Kidney (tissue), 14 donors: ENCODE measurements around the gene OLFML1. TPM values are rescaled to one million over a fixed set of nuclear protein-coding genes. Genes with fewer than 3 reads are reported as not detected.
A peak's percentile ranks its signal among the peaks of the same experiment; 100 is the strongest.

Experiments
- DNase-seq, 5 donors: peaks; one replicate each; pipeline ENCODE4 v3.0.0-alpha.2; 2013 to 2020
- FAIRE-seq: peaks from 2 replicates; lab custom pipeline; 2012; peaks lifted over from hg19 to GRCh38; lab: Jason Lieb, UNC
- H3K27ac ChIP-seq, 2 donors: one replicate each; pipeline ENCODE4 v1.7.0; 2013; ENCODE audit warnings: low read depth in 2 of 2, low read length in 2 of 2, inconsistent platforms in 1 of 2
- H3K27me3 ChIP-seq: one replicate; pipeline ENCODE4 v1.7.1; 2013; ENCODE audit warnings: low read length, inconsistent platforms; ENCODE audit not compliant: control insufficient read depth, insufficient read depth
- H3K36me3 ChIP-seq, 3 donors: one replicate each; pipeline versions ENCODE4 v1.7.0 to v1.7.1; 2013; ENCODE audit warnings: low read length in 3 of 3, control low read depth in 1 of 3, inconsistent platforms in 1 of 3; ENCODE audit not compliant: insufficient read depth in 3 of 3, control insufficient read depth in 2 of 3
- H3K4me1 ChIP-seq, 3 donors: one replicate each; pipeline versions ENCODE4 v1.7.0 to v1.7.1; 2013; ENCODE audit warnings: low read length in 3 of 3, inconsistent platforms in 1 of 3, low read depth in 1 of 3; ENCODE audit not compliant: control insufficient read depth in 2 of 3, insufficient read depth in 2 of 3
- H3K4me3 ChIP-seq, 3 donors: one replicate each; pipeline versions ENCODE4 v1.7.0 to v1.8.1; 2013; ENCODE audit warnings: low read length in 3 of 3, control low read depth in 1 of 3, inconsistent platforms in 1 of 3
- H3K9ac ChIP-seq, 3 donors: one replicate each; pipeline versions ENCODE4 v1.7.0 to v1.7.1; 2013; ENCODE audit warnings: low read length in 3 of 3, control low read depth in 1 of 3, inconsistent platforms in 1 of 3
- H3K9me3 ChIP-seq, 3 donors: one replicate each; pipeline versions ENCODE4 v1.7.0 to v1.7.1; 2013; ENCODE audit warnings: low read length in 3 of 3, control low read depth in 1 of 3, inconsistent platforms in 1 of 3; ENCODE audit not compliant: control insufficient read depth in 2 of 3, insufficient read depth in 1 of 3
- CTCF ChIP-seq: IDR thresholded peaks from 3 replicates; pipeline ENCODE4 v1.5.1; 2012; ENCODE audit warnings: mild to moderate bottlenecking, moderate library complexity, borderline replicate concordance; ENCODE audit not compliant: insufficient read depth; ENCODE audit errors: extremely low read depth
- intact Hi-C: fragments of 100-400 bp; cut with DNase I; formaldehyde crosslinking; loops from one replicate; pipeline ENCODE4 v1.11.1; 2022
- polyA plus RNA-seq: library from polyadenylated mRNA; stranded (reverse); fragments of 350-450 nt; fragmentation: Illumina TruSeq; extraction: RNeasy Lipid Tissue Mini Kit (QIAGEN cat#74804); gene quantifications from one replicate; pipeline ENCODE4 v1.2.3, GENCODE V29; 2014; ENCODE audit warnings: low read depth, low replicate concordance; ENCODE audit not compliant: insufficient read depth
- total RNA-seq: library from RNA; stranded (reverse); fragmentation: NEBNext Ultra II Directional; extraction: Animal tissue kit (Norgen Biotek cat#: 25700); gene quantifications from one replicate; pipeline ENCODE4 v1.2.1, GENCODE V29; 2021
- donor health status: control.
- donor health status: control.
- donor health status: control.
- donor health status: control.
- donor health status: control.
- donor health status: DM: yes; HTN: yes; CAD: no.
- donor health status: Normal renal cell carcinoma (clear cell type).

The OLFML1 gene
- total and polyA plus RNA-seq, 2 donors from 2014 or later, result 7.6 to 8.3 TPM

GRCh38 chr11:7486098-7486780, 933 bp downstream of the OLFML1 start:
- intact Hi-C loops, result no loop called here
- peak overlapping the region in 1 of 3 donors; percentile 70 for H3K9ac ChIP-seq
- DNase-seq, result no peak
- peaks cover 0 to 7% (median 0%) of the 10 kb centered on the region in 3 donors for H3K4me1 ChIP-seq
- no peak for FAIRE-seq
- H3K9me3 ChIP-seq, result no peaks in the 10 kb centered on the region
- no peaks in the 10 kb centered on the region for H3K27me3 ChIP-seq
- no peaks in the 10 kb centered on the region for H3K36me3 ChIP-seq
- H3K4me3 ChIP-seq, result peak overlapping the region; percentile 26 to 87 (median 63)
- H3K27ac ChIP-seq, result no peak overlapping the region
- TF ChIP-seq CTCF, result no peak

- H3K4me1 ChIP-seq, result peaks cover 0 to 7% (median 0%) of the 10 kb centered on the region in 3 donors
- FAIRE-seq (no peak), DNase-seq (peak in 1 of 5 donors; percentile 41)
- peak overlapping the region in 2 of 3 donors; percentile 26 to 42 for H3K4me3 ChIP-seq
- intact Hi-C loops, result no loop called here
- no peak overlapping the region for H3K27ac ChIP-seq
- no peaks in the 10 kb centered on the region for H3K36me3 ChIP-seq
- no peak for TF ChIP-seq CTCF
- H3K9ac ChIP-seq, result peak overlapping the region in 1 of 3 donors; percentile 7
- H3K27me3 ChIP-seq, result no peaks in the 10 kb centered on the region
- no peaks in the 10 kb centered on the region for H3K9me3 ChIP-seq
Observed at GRCh38 chr11:7486781-7487140, 1.5 kb downstream of the OLFML1 start.

- intact Hi-C loops, result no loop called here
- no peaks in the 10 kb centered on the region for H3K27me3 ChIP-seq
- H3K4me3 ChIP-seq, result peak overlapping the region in 2 of 3 donors; percentile 26 to 42
- H3K27ac ChIP-seq, result no peak overlapping the region
- no peak overlapping the region for H3K9ac ChIP-seq
- peaks cover 0 to 7% (median 0%) of the 10 kb centered on the region in 3 donors for H3K4me1 ChIP-seq
- no peaks in the 10 kb centered on the region for H3K36me3 ChIP-seq
- peak; percentile 77 for FAIRE-seq
- H3K9me3 ChIP-seq, result no peaks in the 10 kb centered on the region
- DNase-seq, result no peak
- no peak for TF ChIP-seq CTCF
Observed at GRCh38 chr11:7487360-7487759, 2.1 kb downstream of the OLFML1 start.
